ENCODE results near the gene LAD1. TPM values are rescaled to one million over a fixed set of nuclear protein-coding genes. Genes with fewer than 3 reads are reported as not detected.

The LAD1 gene
- total RNA-seq, 1 experiment from 2014 or later = 30.1 TPM

DNA sequence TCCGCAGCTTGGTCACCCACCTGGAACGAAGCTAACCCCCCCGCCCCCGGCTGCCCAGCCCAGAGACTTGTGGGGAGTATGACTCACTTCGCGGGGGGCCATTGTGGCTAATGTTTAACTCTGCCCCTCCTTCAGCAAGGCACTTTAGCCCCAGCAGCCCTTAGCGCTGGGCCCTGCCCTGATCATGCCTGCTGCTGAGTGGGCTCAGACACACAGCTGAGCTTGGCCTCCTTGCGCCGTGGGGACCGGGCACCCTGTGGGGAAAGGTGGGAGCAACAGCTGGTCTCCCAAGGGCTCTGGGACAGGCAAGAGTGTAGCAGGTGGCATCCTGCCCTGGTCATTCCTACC, 6.3 kb upstream of the LAD1 start:
- H3K27me3 Mint-ChIP-seq (ENCODE audit: low read depth) = peaks cover 18% of the 10 kb centered on the region
- peaks cover 0 to 3% (median 0%) of the 10 kb centered on the region in 3 experiments; a peak in 3 of 7 replicates for H3K36me3 Mint-ChIP-seq (ENCODE audit: insufficient read depth in 1 of 3, low read depth in 3 of 3)
- H2BK20ac ChIP-seq (ENCODE audit: low read depth, low read length, poor library complexity, severe bottlenecking) = no peak overlapping the region
- H3K27ac Mint-ChIP-seq = no peak overlapping the region; a peak in 1 of 7 replicates
- no peak for DNase-seq
- H3K27me3 ChIP-seq (ENCODE audit: insufficient read depth, low read length) = peaks cover 1% of the 10 kb centered on the region; the same call in 1 of the 2 replicates
- H3K56ac ChIP-seq (ENCODE audit: insufficient read length, low read depth, low read length) = no peak overlapping the region
- H2BK5ac ChIP-seq (ENCODE audit: insufficient read length, low read length) = no peak overlapping the region
- no peak overlapping the region for H4K8ac ChIP-seq (replicated peaks; ENCODE audit: insufficient read length, low read depth, low read length)
- no peaks in the 10 kb centered on the region for H3K9me3 ChIP-seq (ENCODE audit: control insufficient read depth, low read depth, low read length)
- peaks cover 10 to 14% of the 10 kb centered on the region in 2 experiments for H3K4me1 Mint-ChIP-seq
- H4K20me1 ChIP-seq (ENCODE audit: control insufficient read depth, insufficient read depth, insufficient read length) = no peaks in the 10 kb centered on the region
- no peak overlapping the region for H4K5ac ChIP-seq (ENCODE audit: insufficient read length, low read depth, low read length)
- WGBS (ENCODE audit: extremely low coverage, insufficient read length, low lambda C conversion rate) = no CpG with 5 or more reads among the region's 10 CpGs
- no peak overlapping the region for H2BK120ac ChIP-seq (ENCODE audit: low read depth, low read length, poor library complexity, severe bottlenecking)
- no peaks in the 10 kb centered on the region for H3K4me1 ChIP-seq (ENCODE audit: insufficient read depth, low read length)
- H2AFZ ChIP-seq (ENCODE audit: low read length) = no peak overlapping the region
- H3K27ac ChIP-seq (ENCODE audit: insufficient read length, low read depth, low read length) = no peak overlapping the region
- no peak overlapping the region for H3K4ac ChIP-seq (ENCODE audit: low read depth, low read length)
- TF ChIP-seq, protein P1, sequence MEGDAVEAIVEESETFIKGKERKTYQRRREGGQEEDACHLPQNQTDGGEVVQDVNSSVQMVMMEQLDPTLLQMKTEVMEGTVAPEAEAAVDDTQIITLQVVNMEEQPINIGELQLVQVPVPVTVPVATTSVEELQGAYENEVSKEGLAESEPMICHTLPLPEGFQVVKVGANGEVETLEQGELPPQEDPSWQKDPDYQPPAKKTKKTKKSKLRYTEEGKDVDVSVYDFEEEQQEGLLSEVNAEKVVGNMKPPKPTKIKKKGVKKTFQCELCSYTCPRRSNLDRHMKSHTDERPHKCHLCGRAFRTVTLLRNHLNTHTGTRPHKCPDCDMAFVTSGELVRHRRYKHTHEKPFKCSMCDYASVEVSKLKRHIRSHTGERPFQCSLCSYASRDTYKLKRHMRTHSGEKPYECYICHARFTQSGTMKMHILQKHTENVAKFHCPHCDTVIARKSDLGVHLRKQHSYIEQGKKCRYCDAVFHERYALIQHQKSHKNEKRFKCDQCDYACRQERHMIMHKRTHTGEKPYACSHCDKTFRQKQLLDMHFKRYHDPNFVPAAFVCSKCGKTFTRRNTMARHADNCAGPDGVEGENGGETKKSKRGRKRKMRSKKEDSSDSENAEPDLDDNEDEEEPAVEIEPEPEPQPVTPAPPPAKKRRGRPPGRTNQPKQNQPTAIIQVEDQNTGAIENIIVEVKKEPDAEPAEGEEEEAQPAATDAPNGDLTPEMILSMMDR (conservative IDR thresholded peaks at IDR 0.05) = no peak
- no peak overlapping the region for H3K14ac ChIP-seq (ENCODE audit: insufficient read depth, low read length)
- H3K23me2 ChIP-seq (ENCODE audit: insufficient read length, low read depth, low read length, poor library complexity, severe bottlenecking) = no peaks in the 10 kb centered on the region
- no peak overlapping the region for H2BK15ac ChIP-seq (ENCODE audit: low read depth, low read length)
- no peak overlapping the region for H3K4me2 ChIP-seq (ENCODE audit: insufficient read depth, insufficient read length, low read length)
- H3K9ac ChIP-seq (ENCODE audit: extremely low read depth, insufficient read length, low read length) = no peak overlapping the region
- no peak overlapping the region for H3T11ph ChIP-seq (ENCODE audit: low read length)
- H3K9me3 Mint-ChIP-seq = no peaks in the 10 kb centered on the region; a peak in 1 of 5 replicates
- no peaks in the 10 kb centered on the region for H3K79me2 ChIP-seq (ENCODE audit: insufficient read depth, low read length)
- no peaks in the 10 kb centered on the region for H3K79me1 ChIP-seq (ENCODE audit: insufficient read depth, low read depth, low read length, poor library complexity, severe bottlenecking)
- H3K4me3 Mint-ChIP-seq = no peak overlapping the region
- H2BK12ac ChIP-seq (ENCODE audit: insufficient read length, low read depth, low read length) = no peak overlapping the region
- no peak overlapping the region for H3K18ac ChIP-seq (ENCODE audit: insufficient read length, low read depth, low read length)
- H4K91ac ChIP-seq (ENCODE audit: insufficient read length, low read depth, low read length) = no peak overlapping the region
- H2AK5ac ChIP-seq (ENCODE audit: insufficient read length, low read length) = no peak overlapping the region
- H3K23ac ChIP-seq (ENCODE audit: insufficient read length, low read depth, low read length) = no peak overlapping the region
